BJ (cell line): ENCODE results near the gene UGT1A9. TPM values are rescaled to one million over a fixed set of nuclear protein-coding genes. Genes with fewer than 3 reads are reported as not detected.

Experiments used
- CTCF ChIA-PET: fragments of 350-600 bp; formaldehyde crosslinking; extraction: SDS; loops from one replicate; lab custom pipeline; 2021; ENCODE audit warnings: antibody characterized with exemption, inconsistent platforms; lab: Yijun Ruan, JAX
- POLR2A ChIA-PET: fragments of 300-600 bp; sonication (Branson Sonifier 250); formaldehyde crosslinking; extraction: SDS; loops from one replicate; lab custom pipeline; 2021; ENCODE audit warnings: antibody characterized with exemption; lab: Charles Lee
- DNase-seq: peaks from one replicate; pipeline ENCODE4 v3.0.0-alpha.2; 2011; ENCODE audit warnings: low read depth
- H3K27me3 ChIP-seq: 2 replicates; pipeline ENCODE4 v1.6.0; 2011; ENCODE audit warnings: low read length; ENCODE audit not compliant: control insufficient read depth, insufficient read depth
- H3K36me3 ChIP-seq: 2 replicates; pipeline ENCODE4 v1.5.1; 2011; ENCODE audit warnings: low read length; ENCODE audit not compliant: control insufficient read depth, insufficient read depth
- H3K4me3 ChIP-seq: 2 replicates; pipeline ENCODE4 v1.5.1; 2011; ENCODE audit warnings: low read depth, mild to moderate bottlenecking, control low read depth, low read length
- CTCF ChIP-seq: IDR thresholded peaks from 2 replicates; pipeline ENCODE4 v1.5.1; 2011; ENCODE audit warnings: low read depth, mild to moderate bottlenecking, control low read depth, inconsistent platforms, low read length, moderate library complexity; ENCODE audit not compliant: insufficient read depth
- polyA plus RNA-seq: library from polyadenylated mRNA; depleted of rRNA; stranded (reverse); fragments of >200 nt; gene quantifications from 2 replicates; pipeline ENCODE4 v1.2.3, GENCODE V29; 2011

UGT1A9 gene
- polyA plus RNA-seq, 1 experiment: not detected

GRCh38 chr2:233819884-233820773 is 148.4 kb downstream of the UGT1A9 start:
- no peaks in the 10 kb centered on the region for H3K36me3 ChIP-seq
- H3K4me3 ChIP-seq: no peak overlapping the region
- no peaks in the 10 kb centered on the region for H3K27me3 ChIP-seq
- DNase-seq: no peak
- no peak for TF ChIP-seq CTCF
- ChIA-PET CTCF (interaction anchor here (1.0 kb wide), 1 partner anchor 53 kb away, joined by 3 read pairs; no protein-coding TSS in a partner anchor), POLR2A (no interaction called here)

GRCh38 chr2:233820774-233821105 is 149.0 kb downstream of the UGT1A9 start:
- DNase-seq: no peak
- ChIA-PET POLR2A (no interaction called here), CTCF (no interaction called here)
- Histone ChIP-seq H3K4me3 (no peak overlapping the region), H3K27me3 (no peaks in the 10 kb centered on the region), H3K36me3 (no peaks in the 10 kb centered on the region)
- no peak for TF ChIP-seq CTCF

- TF ChIP-seq CTCF: no peak
- Histone ChIP-seq H3K36me3 (no peaks in the 10 kb centered on the region), H3K27me3 (no peaks in the 10 kb centered on the region), H3K4me3 (no peak overlapping the region)
- DNase-seq: no peak
- ChIA-PET POLR2A (no interaction called here), CTCF (no interaction called here)
Measured at GRCh38 chr2:233821196-233821595, 149.5 kb downstream of the UGT1A9 start.

- no peaks in the 10 kb centered on the region for H3K27me3 ChIP-seq
- H3K4me3 ChIP-seq: no peak overlapping the region
- ChIA-PET CTCF (interaction anchor here (0.8 kb wide), 1 partner anchor 19 kb away, joined by 3 read pairs; no protein-coding TSS in a partner anchor), POLR2A (no interaction called here)
- TF ChIP-seq CTCF: no peak
- H3K36me3 ChIP-seq: no peaks in the 10 kb centered on the region
- DNase-seq: no peak
Measured at GRCh38 chr2:233821709-233822100, 150.0 kb downstream of the UGT1A9 start.

GRCh38 chr2:233822101-233822771 is 150.5 kb downstream of the UGT1A9 start:
- DNase-seq: no peak
- H3K27me3 ChIP-seq: no peaks in the 10 kb centered on the region
- POLR2A ChIA-PET: no interaction called here
- no peaks in the 10 kb centered on the region for H3K36me3 ChIP-seq
- no peak overlapping the region for H3K4me3 ChIP-seq
- no peak for TF ChIP-seq CTCF
- CTCF ChIA-PET: interaction anchor here (0.8 kb wide), 1 partner anchor 18 kb away, joined by 3 read pairs; no protein-coding TSS in a partner anchor
